CD4-positive, alpha-beta T cell treated with Interleukin-17A for 1 hour (primary cell): ENCODE measurements around the gene TSACC.
A peak's percentile ranks its signal among the peaks of the same experiment; 100 is the strongest.
"Not testable (repeated sequence)": the region's sequence is repeated elsewhere in the genome, so short reads cannot be mapped to it uniquely, and the experiment has no call there.

ENCODE experiments used
- DNase-seq: peaks from one replicate; pipeline ENCODE4 v3.0.0-alpha.2; 2020

Gene TSACC

GRCh38 chr1:156338180-156338976 is at the start of gene TSACC, which contains the start of gene CCT3:
Gene TSACC, plus strand, starts transcription at chr1:156338526. Its CDS starts 1,232 bp downstream, at chr1:156339758.
Gene CCT3, minus strand, starts transcription at chr1:156338292. Its CDS starts 108 bp downstream, at chr1:156338184.
- DNase-seq, result peak; percentile 100

- DNase-seq, result no peak
These were observed 48.5 kb upstream of the TSACC start for GRCh38 chr1:156289857-156290256.

- peak; percentile 25 for DNase-seq
These were observed 46.9 kb upstream of the TSACC start for GRCh38 chr1:156291226-156292061.

- no peak for DNase-seq
These were observed 45.3 kb upstream of the TSACC start for GRCh38 chr1:156293098-156293434.

GRCh38 chr1:156293895-156294294 is 44.4 kb upstream of the TSACC start:
- DNase-seq, result no peak

- peak; percentile 67 for DNase-seq
These were observed 42.9 kb upstream of the TSACC start, which contains the start of gene GLMP for GRCh38 chr1:156295391-156295947. Gene GLMP, minus strand, starts transcription at chr1:156295679. Its CDS starts 34 bp downstream, at chr1:156295645.

- no peak for DNase-seq
These were observed 39.4 kb upstream of the TSACC start, which contains the start of gene VHLL for GRCh38 chr1:156298852-156299357. Gene VHLL, minus strand, starts transcription at chr1:156299307. Its CDS starts 118 bp downstream, at chr1:156299189.

GRCh38 chr1:156303241-156303640 is 35.1 kb upstream of the TSACC start:
- no peak for DNase-seq

GRCh38 chr1:156305215-156305614 is 33.1 kb upstream of the TSACC start:
- no peak for DNase-seq

GRCh38 chr1:156308078-156308477 is 30.2 kb upstream of the TSACC start:
- no peak for DNase-seq

GRCh38 chr1:156310962-156311361 is 27.4 kb upstream of the TSACC start:
- DNase-seq, result no peak

- DNase-seq, result no peak
These were observed 21.4 kb upstream of the TSACC start for GRCh38 chr1:156316909-156317308.

- peak; percentile 52 for DNase-seq
These were observed 18.7 kb upstream of the TSACC start for GRCh38 chr1:156319664-156320063.

- no peak for DNase-seq
These were observed 17.8 kb upstream of the TSACC start for GRCh38 chr1:156320560-156320959.

GRCh38 chr1:156323179-156323578 is 15.1 kb upstream of the TSACC start:
- not testable (repeated sequence) for DNase-seq

GRCh38 chr1:156336242-156336641 is 2.1 kb upstream of the TSACC start:
- DNase-seq, result no peak

GRCh38 chr1:156337052-156337887 is 1.1 kb upstream of the TSACC start:
- DNase-seq, result no peak

- DNase-seq, result no peak
These were observed 492 bp upstream of the TSACC start for GRCh38 chr1:156337888-156338179.

GRCh38 chr1:156342166-156342955 is 4.0 kb downstream of the TSACC start:
- DNase-seq, result no peak

GRCh38 chr1:156344409-156344808 is 6.1 kb downstream of the TSACC start:
- DNase-seq, result no peak

- not testable (repeated sequence) for DNase-seq
These were observed 7.7 kb downstream of the TSACC start for GRCh38 chr1:156346035-156346434.

- no peak for DNase-seq
These were observed 8.3 kb downstream of the TSACC start for GRCh38 chr1:156346636-156347035.
